ENCODE data around the gene ITGB4.

The ITGB4 gene

GRCh38 chr17:75774471-75774990, 53.3 kb downstream of the ITGB4 start:
- no peak overlapping the region for H3K27ac ChIP-seq (replicated peaks)
- no peak for DNase-seq (ENCODE audit: low read depth in 1 of 2, low spot score in 1 of 2)
- TF ChIP-seq GABPA (IDR thresholded peaks at IDR 0.05; ENCODE audit: low read depth) (no peak), POLR2AphosphoS5 (IDR thresholded peaks at IDR 0.05; ENCODE audit: low read depth) (no peak), SPI1 (IDR thresholded peaks at IDR 0.05; ENCODE audit: borderline replicate concordance, low read depth) (no peak)
- TF ChIP-seq, protein P1, sequence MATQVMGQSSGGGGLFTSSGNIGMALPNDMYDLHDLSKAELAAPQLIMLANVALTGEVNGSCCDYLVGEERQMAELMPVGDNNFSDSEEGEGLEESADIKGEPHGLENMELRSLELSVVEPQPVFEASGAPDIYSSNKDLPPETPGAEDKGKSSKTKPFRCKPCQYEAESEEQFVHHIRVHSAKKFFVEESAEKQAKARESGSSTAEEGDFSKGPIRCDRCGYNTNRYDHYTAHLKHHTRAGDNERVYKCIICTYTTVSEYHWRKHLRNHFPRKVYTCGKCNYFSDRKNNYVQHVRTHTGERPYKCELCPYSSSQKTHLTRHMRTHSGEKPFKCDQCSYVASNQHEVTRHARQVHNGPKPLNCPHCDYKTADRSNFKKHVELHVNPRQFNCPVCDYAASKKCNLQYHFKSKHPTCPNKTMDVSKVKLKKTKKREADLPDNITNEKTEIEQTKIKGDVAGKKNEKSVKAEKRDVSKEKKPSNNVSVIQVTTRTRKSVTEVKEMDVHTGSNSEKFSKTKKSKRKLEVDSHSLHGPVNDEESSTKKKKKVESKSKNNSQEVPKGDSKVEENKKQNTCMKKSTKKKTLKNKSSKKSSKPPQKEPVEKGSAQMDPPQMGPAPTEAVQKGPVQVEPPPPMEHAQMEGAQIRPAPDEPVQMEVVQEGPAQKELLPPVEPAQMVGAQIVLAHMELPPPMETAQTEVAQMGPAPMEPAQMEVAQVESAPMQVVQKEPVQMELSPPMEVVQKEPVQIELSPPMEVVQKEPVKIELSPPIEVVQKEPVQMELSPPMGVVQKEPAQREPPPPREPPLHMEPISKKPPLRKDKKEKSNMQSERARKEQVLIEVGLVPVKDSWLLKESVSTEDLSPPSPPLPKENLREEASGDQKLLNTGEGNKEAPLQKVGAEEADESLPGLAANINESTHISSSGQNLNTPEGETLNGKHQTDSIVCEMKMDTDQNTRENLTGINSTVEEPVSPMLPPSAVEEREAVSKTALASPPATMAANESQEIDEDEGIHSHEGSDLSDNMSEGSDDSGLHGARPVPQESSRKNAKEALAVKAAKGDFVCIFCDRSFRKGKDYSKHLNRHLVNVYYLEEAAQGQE (IDR thresholded peaks at IDR 0.05; ENCODE audit: insufficient replicate concordance, low read depth) = no peak
- TF ChIP-seq, protein P2, sequence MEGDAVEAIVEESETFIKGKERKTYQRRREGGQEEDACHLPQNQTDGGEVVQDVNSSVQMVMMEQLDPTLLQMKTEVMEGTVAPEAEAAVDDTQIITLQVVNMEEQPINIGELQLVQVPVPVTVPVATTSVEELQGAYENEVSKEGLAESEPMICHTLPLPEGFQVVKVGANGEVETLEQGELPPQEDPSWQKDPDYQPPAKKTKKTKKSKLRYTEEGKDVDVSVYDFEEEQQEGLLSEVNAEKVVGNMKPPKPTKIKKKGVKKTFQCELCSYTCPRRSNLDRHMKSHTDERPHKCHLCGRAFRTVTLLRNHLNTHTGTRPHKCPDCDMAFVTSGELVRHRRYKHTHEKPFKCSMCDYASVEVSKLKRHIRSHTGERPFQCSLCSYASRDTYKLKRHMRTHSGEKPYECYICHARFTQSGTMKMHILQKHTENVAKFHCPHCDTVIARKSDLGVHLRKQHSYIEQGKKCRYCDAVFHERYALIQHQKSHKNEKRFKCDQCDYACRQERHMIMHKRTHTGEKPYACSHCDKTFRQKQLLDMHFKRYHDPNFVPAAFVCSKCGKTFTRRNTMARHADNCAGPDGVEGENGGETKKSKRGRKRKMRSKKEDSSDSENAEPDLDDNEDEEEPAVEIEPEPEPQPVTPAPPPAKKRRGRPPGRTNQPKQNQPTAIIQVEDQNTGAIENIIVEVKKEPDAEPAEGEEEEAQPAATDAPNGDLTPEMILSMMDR (IDR thresholded peaks at IDR 0.05; ENCODE audit: insufficient read depth, low read length) = no peak
- H3K27me3 ChIP-seq (ENCODE audit: insufficient read depth, poor library complexity, severe bottlenecking) = no peaks in the 10 kb centered on the region
- no peak overlapping the region for H3K4me3 ChIP-seq (replicated peaks; ENCODE audit: insufficient read depth, low read length)

DNA sequence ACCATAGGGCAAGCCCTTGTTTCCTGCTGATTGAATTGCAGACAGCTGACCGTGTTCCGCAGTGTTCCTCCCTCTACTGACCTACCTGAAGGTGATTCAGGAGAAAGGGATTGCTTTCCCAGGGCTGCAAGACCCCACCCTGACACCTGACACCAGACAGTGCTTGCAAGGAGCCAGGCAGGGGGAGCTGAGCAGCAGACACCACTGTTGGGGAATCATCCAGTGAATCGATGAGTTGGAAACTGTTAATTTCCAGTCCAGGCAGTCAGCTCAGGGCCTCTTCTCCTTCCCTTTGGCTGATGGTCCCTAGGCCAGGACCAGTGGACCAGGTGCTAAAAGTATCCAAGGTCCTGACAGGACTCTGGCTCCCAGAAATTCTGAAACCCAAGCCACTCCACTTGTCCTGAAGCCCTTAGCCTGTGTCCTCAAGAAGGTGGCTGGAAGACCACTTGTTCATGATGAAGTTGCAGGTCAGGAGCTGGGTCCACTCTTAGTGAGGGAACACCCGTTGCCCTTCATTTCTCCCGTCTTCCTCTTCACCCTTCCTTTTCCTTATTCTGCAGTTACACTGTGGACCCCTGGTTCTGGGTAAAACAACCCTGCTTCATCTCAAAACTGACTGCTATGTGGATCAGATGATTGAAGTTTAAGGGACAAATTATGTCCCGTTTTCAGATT, 53.9 kb downstream of the ITGB4 start:
- no peak for DNase-seq (ENCODE audit: low read depth in 1 of 2, low spot score in 1 of 2)
- Histone ChIP-seq H3K27ac (replicated peaks) (no peak overlapping the region), H3K4me3 (replicated peaks; ENCODE audit: insufficient read depth, low read length) (no peak overlapping the region), H3K27me3 (ENCODE audit: insufficient read depth, poor library complexity, severe bottlenecking) (no peaks in the 10 kb centered on the region)
- TF ChIP-seq, protein P2 (IDR thresholded peaks at IDR 0.05; ENCODE audit: insufficient read depth, low read length) = no peak
- TF ChIP-seq, protein P1 (IDR thresholded peaks at IDR 0.05; ENCODE audit: insufficient replicate concordance, low read depth) = no peak
- TF ChIP-seq GABPA (IDR thresholded peaks at IDR 0.05; ENCODE audit: low read depth) (no peak), SPI1 (IDR thresholded peaks at IDR 0.05; ENCODE audit: borderline replicate concordance, low read depth) (no peak), POLR2AphosphoS5 (IDR thresholded peaks at IDR 0.05; ENCODE audit: low read depth) (no peak)

GRCh38 chr17:75776386-75777295, 55.4 kb downstream of the ITGB4 start:
- H3K27ac ChIP-seq (replicated peaks) = peak overlapping the region; percentile 54

More at GRCh38 chr17:75776386-75777295, 55.4 kb downstream of the ITGB4 start:
- H3K4me3 ChIP-seq (replicated peaks; ENCODE audit: insufficient read depth, low read length) = no peak overlapping the region
- peak in 1 of 2 experiments; percentile 86 for DNase-seq (ENCODE audit: low read depth in 1 of 2, low spot score in 1 of 2)
- TF ChIP-seq, protein P1 (IDR thresholded peaks at IDR 0.05; ENCODE audit: insufficient replicate concordance, low read depth) = no peak
- TF ChIP-seq POLR2AphosphoS5 (IDR thresholded peaks at IDR 0.05; ENCODE audit: low read depth) (peak; percentile 92), GABPA (IDR thresholded peaks at IDR 0.05; ENCODE audit: low read depth) (no peak), SPI1 (IDR thresholded peaks at IDR 0.05; ENCODE audit: borderline replicate concordance, low read depth) (peak; percentile 41; the same call in 1 of the 2 replicates)
- TF ChIP-seq, protein P2 (IDR thresholded peaks at IDR 0.05; ENCODE audit: insufficient read depth, low read length) = no peak
- no peaks in the 10 kb centered on the region for H3K27me3 ChIP-seq (ENCODE audit: insufficient read depth, poor library complexity, severe bottlenecking)

All from HL-60 (cell line).